ENCODE measurements around the gene STAM.

The STAM gene

DNA sequence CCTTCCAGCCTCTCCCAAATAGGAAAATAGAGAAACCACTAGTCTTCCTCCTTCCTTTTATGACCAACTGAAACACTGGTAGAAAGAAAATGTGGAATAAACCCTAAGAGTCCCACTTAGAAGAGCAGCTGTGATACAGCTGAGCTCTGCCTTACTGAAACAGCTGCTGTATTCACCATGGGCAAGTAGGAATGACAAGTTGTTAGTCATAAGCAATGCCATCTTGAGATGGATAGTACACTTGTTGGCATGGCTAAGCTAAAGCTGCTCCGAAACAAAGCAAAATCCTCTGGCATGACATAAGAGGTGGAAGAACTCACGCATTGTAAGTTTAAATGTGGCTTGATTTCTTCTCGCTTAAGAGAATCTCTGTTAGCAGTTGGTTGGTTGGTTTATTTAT is 59.8 kb downstream of the STAM start:
- Histone ChIP-seq H3K36me3 (replicated peaks; ENCODE audit: low read depth, low read length) (peaks cover 6% of the 10 kb centered on the region), H4K20me1 (ENCODE audit: insufficient read depth, low read length) (no peaks in the 10 kb centered on the region), H3K4me1 (ENCODE audit: low read length) (no peaks in the 10 kb centered on the region), H3K79me2 (ENCODE audit: low read length) (no peaks in the 10 kb centered on the region), H3K9ac (ENCODE audit: low read length) (no peak overlapping the region), H3K27me3 (ENCODE audit: low read depth, low read length) (no peaks in the 10 kb centered on the region), H3K4me2 (ENCODE audit: low read length) (no peak overlapping the region), H2AFZ (ENCODE audit: low read depth, low read length) (no peak overlapping the region), H3K27ac (ENCODE audit: low read length) (no peak overlapping the region), H3K9me3 (ENCODE audit: insufficient read depth, low read length) (no peaks in the 10 kb centered on the region), H3K4me3 (ENCODE audit: low read length) (no peak overlapping the region)
- TF ChIP-seq CTCF (IDR thresholded peaks at IDR 0.05; ENCODE audit: low read depth, low read length) (no peak), EZH2phosphoT487 (IDR thresholded peaks at IDR 0.05; ENCODE audit: low read depth) (no peak)

DNA sequence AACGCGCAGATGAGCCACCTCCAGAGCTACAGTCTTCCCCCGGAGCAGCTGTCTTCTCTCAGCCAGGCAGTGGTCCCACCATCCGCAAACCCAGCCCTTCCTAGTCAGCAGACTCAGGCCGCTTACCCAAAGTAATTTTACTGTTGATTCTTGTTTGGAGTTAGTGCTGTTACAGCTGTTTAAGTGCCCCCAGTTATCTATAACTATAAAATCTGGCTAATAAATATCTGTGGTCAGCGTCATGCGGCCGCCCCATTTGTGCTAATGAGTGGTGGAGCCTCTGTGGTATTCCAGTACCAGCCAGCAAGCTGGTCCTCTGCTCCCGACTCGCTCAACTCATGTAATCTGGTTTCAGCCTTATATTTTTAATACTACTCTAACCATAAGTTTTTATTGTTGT is 64.9 kb downstream of the STAM start:
- Histone ChIP-seq H3K4me3 (ENCODE audit: low read length) (no peak overlapping the region), H4K20me1 (ENCODE audit: insufficient read depth, low read length) (no peaks in the 10 kb centered on the region), H3K27ac (ENCODE audit: low read length) (no peak overlapping the region), H3K36me3 (replicated peaks; ENCODE audit: low read depth, low read length) (peaks cover 7% of the 10 kb centered on the region), H3K9ac (ENCODE audit: low read length) (no peak overlapping the region), H3K4me2 (ENCODE audit: low read length) (no peak overlapping the region), H3K4me1 (ENCODE audit: low read length) (no peaks in the 10 kb centered on the region), H3K27me3 (ENCODE audit: low read depth, low read length) (no peaks in the 10 kb centered on the region), H2AFZ (ENCODE audit: low read depth, low read length) (no peak overlapping the region), H3K9me3 (ENCODE audit: insufficient read depth, low read length) (no peaks in the 10 kb centered on the region), H3K79me2 (ENCODE audit: low read length) (no peaks in the 10 kb centered on the region)
- no peak for TF ChIP-seq EZH2phosphoT487 (IDR thresholded peaks at IDR 0.05; ENCODE audit: low read depth)
- TF ChIP-seq CTCF (IDR thresholded peaks at IDR 0.05; ENCODE audit: low read depth, low read length) = no peak

DNA sequence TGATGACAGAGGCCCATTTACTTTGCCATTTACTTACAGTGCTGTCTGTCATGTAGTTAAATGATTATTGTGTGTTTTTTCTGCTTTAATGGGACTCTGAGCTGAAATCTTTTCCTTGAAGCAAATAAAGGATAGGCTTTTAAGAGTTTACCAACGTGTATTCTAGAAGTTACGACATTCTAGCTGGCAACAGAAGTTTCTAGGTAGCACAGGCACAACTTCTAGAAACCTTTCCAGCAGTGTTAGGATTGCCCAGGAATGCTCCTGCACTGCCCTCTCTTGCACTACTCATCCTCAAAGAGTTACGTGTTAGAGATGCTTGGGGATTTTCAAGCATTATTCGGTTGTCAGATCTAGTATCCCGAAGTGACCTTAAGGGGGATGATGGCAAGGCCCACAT is 65.5 kb downstream of the STAM start:
- H3K27me3 ChIP-seq (ENCODE audit: low read depth, low read length) = no peaks in the 10 kb centered on the region
- no peaks in the 10 kb centered on the region for H3K4me1 ChIP-seq (ENCODE audit: low read length)
- H3K4me3 ChIP-seq (ENCODE audit: low read length) = no peak overlapping the region
- no peak overlapping the region for H3K9ac ChIP-seq (ENCODE audit: low read length)
- no peak overlapping the region for H3K27ac ChIP-seq (ENCODE audit: low read length)
- H3K9me3 ChIP-seq (ENCODE audit: insufficient read depth, low read length) = no peaks in the 10 kb centered on the region
- no peaks in the 10 kb centered on the region for H3K79me2 ChIP-seq (ENCODE audit: low read length)
- TF ChIP-seq EZH2phosphoT487 (IDR thresholded peaks at IDR 0.05; ENCODE audit: low read depth) (no peak), CTCF (IDR thresholded peaks at IDR 0.05; ENCODE audit: low read depth, low read length) (no peak)
- H3K36me3 ChIP-seq (replicated peaks; ENCODE audit: low read depth, low read length) = peaks cover 10% of the 10 kb centered on the region
- H2AFZ ChIP-seq (ENCODE audit: low read depth, low read length) = no peak overlapping the region
- no peak overlapping the region for H3K4me2 ChIP-seq (ENCODE audit: low read length)
- H4K20me1 ChIP-seq (ENCODE audit: insufficient read depth, low read length) = no peaks in the 10 kb centered on the region

DNA sequence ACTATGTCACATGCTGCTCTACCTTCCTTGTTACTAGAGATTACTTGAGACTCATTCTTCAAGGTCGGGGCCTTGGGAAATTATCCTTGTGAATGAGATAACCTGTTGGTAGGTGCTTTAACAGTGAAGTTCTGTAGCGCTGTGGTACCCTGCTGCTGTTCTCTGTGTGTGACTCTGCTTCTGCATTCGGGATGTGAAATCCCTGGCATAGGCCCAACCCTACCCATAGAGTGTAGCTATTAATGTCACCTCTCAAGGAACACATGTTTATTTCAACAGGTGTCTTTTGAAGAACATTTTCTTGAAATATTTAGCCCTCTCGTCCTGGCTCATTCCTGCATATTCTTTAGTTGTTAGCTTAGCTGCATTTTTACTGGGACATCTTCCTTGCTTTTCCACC is 66.2 kb downstream of the STAM start:
- Histone ChIP-seq H3K27me3 (ENCODE audit: low read depth, low read length) (no peaks in the 10 kb centered on the region), H3K4me1 (ENCODE audit: low read length) (no peaks in the 10 kb centered on the region), H3K36me3 (replicated peaks; ENCODE audit: low read depth, low read length) (peaks cover 6% of the 10 kb centered on the region), H3K9ac (ENCODE audit: low read length) (no peak overlapping the region), H3K9me3 (ENCODE audit: insufficient read depth, low read length) (no peaks in the 10 kb centered on the region), H3K27ac (ENCODE audit: low read length) (no peak overlapping the region), H2AFZ (ENCODE audit: low read depth, low read length) (no peak overlapping the region), H3K4me3 (ENCODE audit: low read length) (no peak overlapping the region), H4K20me1 (ENCODE audit: insufficient read depth, low read length) (no peaks in the 10 kb centered on the region), H3K4me2 (ENCODE audit: low read length) (no peak overlapping the region), H3K79me2 (ENCODE audit: low read length) (no peaks in the 10 kb centered on the region)
- no peak for TF ChIP-seq CTCF (IDR thresholded peaks at IDR 0.05; ENCODE audit: low read depth, low read length)

Measured in OCI-LY3 (cell line).